Gastrocnemius medialis (tissue), 4 donors: ENCODE measurements around the gene SATB2.

Experiments used
- CTCF ChIP-seq, 5 experiments: fragments of 450-650 bp in 3 of 5; fragments of 200-600 bp in 2 of 5; sonication (generic) in 2 of 5; IDR thresholded peaks in 4 of 5; conservative IDR thresholded peaks in 1 of 5; 1 replicate in 4 of 5; 2 replicates in 1 of 5; pipeline ENCODE4 v1.5.1; 2016 to 2019; ENCODE audit warnings: antibody characterized with exemption in 5 of 5, mild to moderate bottlenecking in 3 of 5, moderate library complexity in 3 of 5
- POLR2A ChIP-seq, 2 donors: fragments of 450-650 bp; IDR thresholded peaks; one replicate each; pipeline ENCODE4 v1.6.1; 2017; ENCODE audit warnings: antibody characterized with exemption in 2 of 2, mild to moderate bottlenecking in 2 of 2, moderate library complexity in 2 of 2

GRCh38 chr2:199306116-199306515 lies 151.6 kb downstream of the SATB2 start:
- no peak for TF ChIP-seq CTCF (IDR thresholded peaks at IDR 0.05 in 4 of 5, conservative IDR thresholded peaks at IDR 0.05 in 1 of 5)
- TF ChIP-seq POLR2A (IDR thresholded peaks at IDR 0.05) = no peak
